ENCODE measurements around the gene PCDHB16.

The PCDHB16 gene

GRCh38 chr5:141234109-141234667 is 52.0 kb downstream of the PCDHB16 start:
- no peak for DNase-seq

All from activated gamma-delta T cell treated with Interleukin-2 at 50 U/mL for 16 hours (primary cell).